B cell (primary cell): ENCODE measurements around the gene BACH2. TPM values are rescaled to one million over a fixed set of nuclear protein-coding genes. Genes with fewer than 3 reads are reported as not detected.

Experiments
- ATAC-seq: fragments of 200-7000 bp; cut with Tn5 transposase; one replicate; pipeline ENCODE4 v1.10.0; 2021; ENCODE audit warnings: low read depth, mild to moderate bottlenecking, moderate number of reproducible peaks, moderate library complexity
- CTCF ChIA-PET: fragments of 350-600 bp; sonication (Branson Sonifier 250); formaldehyde crosslinking; loops from one replicate; lab custom pipeline; 2021; ENCODE audit warnings: antibody characterized with exemption, inconsistent platforms; lab: Charles Lee
- POLR2A ChIA-PET: fragments of 350-600 bp; sonication (Branson Sonifier 250); formaldehyde crosslinking; loops from one replicate; lab custom pipeline; 2021; ENCODE audit warnings: antibody characterized with exemption; lab: Charles Lee
- DNase-seq: peaks from one replicate; pipeline ENCODE4 v3.0.0; 2013
- H2AFZ ChIP-seq: 2 replicates; pipeline ENCODE4 v1.6.1; 2012; ENCODE audit warnings: mild to moderate bottlenecking, low read depth, low read length; ENCODE audit not compliant: insufficient read depth, poor library complexity, severe bottlenecking
- H3K27ac ChIP-seq, 2 donors: 1 replicate in 1 of 2; 2 replicates in 1 of 2; pipeline ENCODE4 v1.5.1; 2012 to 2013; ENCODE audit warnings: low read length in 2 of 2, mild to moderate bottlenecking in 2 of 2, moderate library complexity in 1 of 2
- H3K27me3 ChIP-seq, 4 experiments: fragments of 200-600 bp in 1 of 4; sonication (generic) in 1 of 4; replicated peaks in 1 of 4; 1 replicate in 2 of 4; 2 replicates in 2 of 4; pipeline versions ENCODE4 v1.6.1 to v1.7.0; 2013 to 2016; ENCODE audit warnings: low read length in 3 of 4, mild to moderate bottlenecking in 2 of 4, mixed read lengths in 1 of 4, moderate library complexity in 1 of 4; ENCODE audit not compliant: insufficient read depth in 4 of 4, control insufficient read depth in 3 of 4; ENCODE audit errors: control extremely low read depth in 1 of 4
- H3K36me3 ChIP-seq, 2 experiments: replicated peaks in 1 of 2; 1 replicate in 1 of 2; 2 replicates in 1 of 2; pipeline versions ENCODE4 v1.6.1 to v1.7.1; 2013; ENCODE audit warnings: low read length in 1 of 2; ENCODE audit not compliant: insufficient read depth in 2 of 2, control insufficient read depth in 1 of 2; ENCODE audit errors: control extremely low read depth in 1 of 2, extremely low read depth in 1 of 2
- H3K4me1 ChIP-seq, 2 donors: fragments of 200-600 bp in 1 of 2; sonication (generic) in 1 of 2; 1 replicate in 1 of 2; 2 replicates in 1 of 2; pipeline versions ENCODE4 v1.5.1 to v1.6.1; 2013 to 2017; ENCODE audit warnings: low read length in 2 of 2; ENCODE audit not compliant: control insufficient read depth in 2 of 2, insufficient read depth in 2 of 2
- H3K4me2 ChIP-seq: replicated peaks from 2 replicates; pipeline ENCODE3; 2012; ENCODE audit warnings: mild to moderate bottlenecking, low read depth, low read length; ENCODE audit not compliant: poor library complexity, severe bottlenecking
- H3K4me3 ChIP-seq, 5 experiments: fragments of 200-600 bp in 1 of 5; sonication (generic) in 1 of 5; 1 replicate in 3 of 5; 2 replicates in 2 of 5; pipeline versions ENCODE4 v1.5.1 to v1.7.0; 2011 to 2016; ENCODE audit warnings: low read length in 4 of 5, mild to moderate bottlenecking in 4 of 5, low read depth in 2 of 5, control low read depth in 1 of 5, moderate library complexity in 1 of 5; ENCODE audit not compliant: insufficient read depth in 1 of 5; ENCODE audit errors: control extremely low read depth in 1 of 5, extremely low read depth in 1 of 5
- H3K79me2 ChIP-seq: fragments of 200-600 bp; sonication (generic); one replicate; pipeline ENCODE4 v1.6.0; 2016; ENCODE audit warnings: low read length; ENCODE audit not compliant: control insufficient read depth, insufficient read depth
- H3K9ac ChIP-seq: fragments of 200-600 bp; sonication (generic); 2 replicates; pipeline ENCODE4 v1.6.1; 2017; ENCODE audit warnings: mild to moderate bottlenecking, low read length, moderate library complexity
- H3K9me3 ChIP-seq, 3 donors: one replicate each; pipeline versions ENCODE4 v1.6.1 to v1.7.1; 2013; ENCODE audit warnings: low read length in 2 of 3; ENCODE audit not compliant: control insufficient read depth in 2 of 3, insufficient read depth in 1 of 3; ENCODE audit errors: control extremely low read depth in 1 of 3
- H4K20me1 ChIP-seq: 2 replicates; pipeline ENCODE4 v1.6.0; 2012; ENCODE audit warnings: mild to moderate bottlenecking, low read length; ENCODE audit not compliant: insufficient read depth, control insufficient read depth, poor library complexity, severe bottlenecking
- H3K27ac Mint-ChIP-seq: one replicate; pipeline ENCODE4 v1.8.0; 2021; ENCODE audit warnings: mixed read lengths
- H3K27me3 Mint-ChIP-seq: one replicate; pipeline ENCODE4 v1.8.0; 2021; ENCODE audit warnings: mixed read lengths
- H3K4me1 Mint-ChIP-seq: one replicate; pipeline ENCODE4 v1.8.0; 2021; ENCODE audit warnings: mixed read lengths
- H3K4me3 Mint-ChIP-seq: one replicate; pipeline ENCODE4 v1.8.0; 2021; ENCODE audit warnings: mixed read lengths
- H3K9me3 Mint-ChIP-seq: one replicate; pipeline ENCODE4 v1.8.0; 2022; ENCODE audit warnings: mixed read lengths; ENCODE audit not compliant: insufficient read depth
- CTCF ChIP-seq: fragments of 200-600 bp; IDR thresholded peaks from one replicate; pipeline ENCODE4 v1.8.0; 2022; ENCODE audit warnings: antibody characterized with exemption, mild to moderate bottlenecking
- EZH2 ChIP-seq: IDR thresholded peaks from 2 replicates; pipeline ENCODE4 v1.6.1; 2012; ENCODE audit warnings: borderline replicate concordance, low read depth, mild to moderate bottlenecking, moderate library complexity, low read length; ENCODE audit not compliant: insufficient read depth, poor library complexity, severe bottlenecking
- WGBS: methylation state at CpG from one replicate; pipeline ENCODE4 v1.1.5; 2013; ENCODE audit warnings: missing lambda C conversion rate; ENCODE audit not compliant: insufficient coverage; 5-methylcytosine and 5-hydroxymethylcytosine counted together
- intact Hi-C: fragments of 100-400 bp; cut with micrococcal nuclease; formaldehyde crosslinking; loops from one replicate; pipeline ENCODE4 v1.10.0; 2022
- polyA plus RNA-seq: library from polyadenylated mRNA; depleted of rRNA; stranded (reverse); fragments of >200 nt; gene quantifications from 2 replicates; pipeline ENCODE4 v1.2.3, GENCODE V29; 2012
- total RNA-seq, 2 donors: library from RNA; stranded (reverse); fragments of 120-200 nt in 1 of 2; gene quantifications; 1 replicate in 1 of 2; 2 replicates in 1 of 2; pipeline versions ENCODE4 v1.2.3 to v1.2.4, GENCODE V29; 2013 to 2022

The BACH2 gene
- total and polyA plus RNA-seq, 2 donors (not counting 1 experiment from before 2014, with no cell fraction given): 41.1 to 235 TPM

DNA sequence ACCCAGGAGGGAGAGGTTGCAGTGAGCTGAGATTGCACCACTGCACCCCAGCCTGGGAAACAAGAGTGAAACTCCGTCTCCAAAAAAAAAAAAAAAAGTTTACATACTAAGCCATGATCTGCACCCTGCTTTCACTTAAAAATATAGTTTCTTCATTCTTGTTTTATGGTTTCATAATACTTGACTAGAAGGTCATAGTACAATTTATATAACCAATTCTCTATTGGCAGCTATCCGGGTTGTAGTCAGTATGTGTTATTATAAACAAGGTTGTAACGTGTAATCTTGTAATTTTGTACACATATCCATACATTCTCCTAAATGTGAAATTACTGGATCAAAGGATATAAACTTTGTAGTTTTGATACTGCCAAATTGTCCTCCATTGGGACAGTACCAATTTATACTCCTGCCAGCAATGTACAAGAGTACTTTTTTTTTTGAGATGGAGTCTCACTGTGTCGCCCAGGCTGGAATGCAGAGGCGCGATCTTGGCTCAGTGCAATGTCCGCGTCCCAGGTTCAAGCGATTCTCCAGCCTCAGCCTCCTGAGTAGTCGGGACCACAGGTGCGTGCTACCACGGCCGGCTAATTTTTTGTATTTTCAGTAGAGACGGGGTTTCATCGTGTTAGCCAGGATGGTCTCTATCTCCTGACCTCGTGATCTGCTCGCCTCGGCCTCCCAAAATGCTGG lies 257.5 kb downstream of the BACH2 start:
- Mint-ChIP-seq H3K27me3 (no peaks in the 10 kb centered on the region), H3K4me3 (no peak overlapping the region), H3K4me1 (peaks cover 27% of the 10 kb centered on the region), H3K9me3 (no peaks in the 10 kb centered on the region), H3K27ac (no peak overlapping the region)
- H4K20me1 ChIP-seq: peaks cover 41% of the 10 kb centered on the region
- ATAC-seq (no peak), DNase-seq (no peak)
- H3K9ac ChIP-seq: no peak overlapping the region
- no peaks in the 10 kb centered on the region for H3K4me1 ChIP-seq
- TF ChIP-seq EZH2: no peak
- POLR2A ChIA-PET: interaction anchor here (0.6 to 0.7 kb wide), 2 partner anchors 29 to 141 kb away, joined by 3 to 4 read pairs; no protein-coding TSS in a partner anchor
- WGBS: over 99% methylated on average over 12 of the region's 18 CpGs
- H3K27ac ChIP-seq: no peak overlapping the region
- H2AFZ ChIP-seq: no peak overlapping the region
- no peaks in the 10 kb centered on the region for H3K9me3 ChIP-seq
- H3K79me2 ChIP-seq: peaks cover 66% of the 10 kb centered on the region
- intact Hi-C loops: no loop called here
- H3K4me2 ChIP-seq: no peak overlapping the region
- H3K27me3 ChIP-seq: no peaks in the 10 kb centered on the region
- H3K36me3 ChIP-seq: peaks cover 10 to 40% of the 10 kb centered on the region in 2 experiments
- CTCF ChIA-PET: no interaction called here
- H3K4me3 ChIP-seq: no peak overlapping the region

- peaks cover 14 to 30% of the 10 kb centered on the region in 2 experiments for H3K36me3 ChIP-seq
- H4K20me1 ChIP-seq: peaks cover 33% of the 10 kb centered on the region
- H3K4me2 ChIP-seq: no peak overlapping the region
- H3K4me1 ChIP-seq: no peaks in the 10 kb centered on the region
- no peak overlapping the region for H3K4me3 ChIP-seq
- peaks cover 0 to 4% (median 0%) of the 10 kb centered on the region in 3 donors for H3K9me3 ChIP-seq
- H3K9me3 Mint-ChIP-seq: no peaks in the 10 kb centered on the region
- ChIA-PET POLR2A (no interaction called here), CTCF (no interaction called here)
- H3K4me1 Mint-ChIP-seq: peaks cover 29% of the 10 kb centered on the region
- H2AFZ ChIP-seq: no peak overlapping the region
- no CpG with 5 or more reads among the region's 3 CpGs for WGBS
- H3K27ac ChIP-seq: peak overlapping the region in 1 of 2 donors; percentile 8
- H3K27me3 ChIP-seq: no peaks in the 10 kb centered on the region
- no peaks in the 10 kb centered on the region for H3K27me3 Mint-ChIP-seq
- DNase-seq: no peak
- H3K4me3 Mint-ChIP-seq: no peak overlapping the region
- H3K79me2 ChIP-seq: peaks cover 56% of the 10 kb centered on the region
- H3K27ac Mint-ChIP-seq: peak overlapping the region; percentile 60
- ATAC-seq: no peak
- no peak for TF ChIP-seq CTCF
- TF ChIP-seq EZH2: no peak
- intact Hi-C loops: no loop called here
- H3K9ac ChIP-seq: no peak overlapping the region
Measured at GRCh38 chr6:90036963-90037362, 259.7 kb downstream of the BACH2 start.
